Measurements from ENCODE around the gene CCM2.

The CCM2 gene

DNA sequence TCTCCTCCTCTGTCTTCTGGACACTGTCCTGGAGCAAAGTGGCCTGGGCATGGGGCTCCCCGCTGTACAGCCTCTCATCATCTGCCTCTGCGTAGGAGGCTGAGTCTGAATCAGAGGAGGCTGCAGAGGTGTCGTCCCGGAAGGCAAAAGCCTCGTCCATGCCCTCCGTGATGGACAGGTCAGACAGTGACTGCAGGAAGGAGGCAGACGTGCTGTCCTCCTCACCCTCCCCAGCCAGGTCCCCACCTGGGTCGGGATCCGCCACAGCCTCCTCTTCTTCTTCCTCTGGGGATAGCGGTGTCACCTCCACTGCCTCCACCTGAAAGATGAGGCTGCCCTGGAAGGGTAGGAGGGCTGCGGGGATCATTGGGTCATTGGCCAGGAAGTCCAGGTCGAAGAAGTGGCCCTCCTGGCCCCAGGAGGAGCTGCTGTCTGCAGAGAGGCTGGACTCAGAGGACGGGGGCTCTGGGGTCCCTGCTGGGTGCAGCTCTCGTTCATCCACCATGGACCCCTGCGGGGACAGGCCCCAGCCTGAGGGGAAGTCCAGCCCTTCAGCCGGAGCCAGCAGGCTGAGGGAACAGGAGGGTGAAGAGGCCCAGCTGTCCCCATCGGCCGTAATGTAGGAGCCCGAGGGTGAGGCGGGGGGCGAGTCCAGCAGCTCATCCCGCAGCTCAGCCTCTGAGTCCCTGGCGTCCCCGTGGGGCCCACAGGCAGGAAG, 85.1 kb downstream of the CCM2 start:
- TF ChIP-seq, protein P1, sequence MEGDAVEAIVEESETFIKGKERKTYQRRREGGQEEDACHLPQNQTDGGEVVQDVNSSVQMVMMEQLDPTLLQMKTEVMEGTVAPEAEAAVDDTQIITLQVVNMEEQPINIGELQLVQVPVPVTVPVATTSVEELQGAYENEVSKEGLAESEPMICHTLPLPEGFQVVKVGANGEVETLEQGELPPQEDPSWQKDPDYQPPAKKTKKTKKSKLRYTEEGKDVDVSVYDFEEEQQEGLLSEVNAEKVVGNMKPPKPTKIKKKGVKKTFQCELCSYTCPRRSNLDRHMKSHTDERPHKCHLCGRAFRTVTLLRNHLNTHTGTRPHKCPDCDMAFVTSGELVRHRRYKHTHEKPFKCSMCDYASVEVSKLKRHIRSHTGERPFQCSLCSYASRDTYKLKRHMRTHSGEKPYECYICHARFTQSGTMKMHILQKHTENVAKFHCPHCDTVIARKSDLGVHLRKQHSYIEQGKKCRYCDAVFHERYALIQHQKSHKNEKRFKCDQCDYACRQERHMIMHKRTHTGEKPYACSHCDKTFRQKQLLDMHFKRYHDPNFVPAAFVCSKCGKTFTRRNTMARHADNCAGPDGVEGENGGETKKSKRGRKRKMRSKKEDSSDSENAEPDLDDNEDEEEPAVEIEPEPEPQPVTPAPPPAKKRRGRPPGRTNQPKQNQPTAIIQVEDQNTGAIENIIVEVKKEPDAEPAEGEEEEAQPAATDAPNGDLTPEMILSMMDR (IDR thresholded peaks at IDR 0.05; ENCODE audit: borderline replicate concordance, insufficient read depth, low read depth, low read length), result no peak
- no peak overlapping the region for H3K4me3 ChIP-seq (ENCODE audit: low read depth, low read length)

DNA sequence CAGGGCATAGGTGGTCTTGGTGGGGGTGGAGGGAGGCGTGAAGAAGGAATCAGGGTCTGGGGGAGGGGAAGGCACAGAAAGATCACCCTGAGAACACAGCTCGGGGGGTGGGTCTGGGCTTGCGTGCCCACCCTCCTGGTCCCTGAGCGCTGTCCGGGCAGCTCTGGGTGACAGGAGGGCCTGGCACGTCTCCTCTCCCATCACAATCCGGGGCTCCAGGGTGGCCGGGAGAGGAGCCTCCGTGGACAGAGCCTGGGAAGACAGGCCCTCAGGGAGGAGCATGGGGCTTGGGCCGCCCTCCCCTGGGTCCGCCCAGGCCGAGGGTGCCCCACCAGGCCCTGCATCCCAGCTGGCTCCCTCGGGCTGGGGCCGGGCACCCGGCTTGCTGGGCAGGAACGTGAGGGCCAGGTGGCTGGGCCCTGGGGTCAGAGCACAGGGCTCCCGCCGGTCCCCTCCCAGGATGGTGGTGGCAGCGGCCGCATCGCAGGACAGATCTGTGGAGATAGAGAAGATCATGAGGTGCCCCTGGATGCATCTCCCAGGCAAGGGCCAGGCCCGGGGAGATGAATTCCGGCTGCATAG, 85.7 kb downstream of the CCM2 start:
- TF ChIP-seq, protein P1 (IDR thresholded peaks at IDR 0.05; ENCODE audit: borderline replicate concordance, insufficient read depth, low read depth, low read length), result no peak

GRCh38 chr7:45086331-45087065, 86.5 kb downstream of the CCM2 start:
- H3K4me3 ChIP-seq (ENCODE audit: low read depth, low read length), result no peak overlapping the region
- TF ChIP-seq, protein P1 (IDR thresholded peaks at IDR 0.05; ENCODE audit: borderline replicate concordance, insufficient read depth, low read depth, low read length), result no peak

More for the DNA sequence above, 85.7 kb downstream of the CCM2 start:
- H3K4me3 ChIP-seq (ENCODE audit: low read depth, low read length), result no peak overlapping the region

DNA sequence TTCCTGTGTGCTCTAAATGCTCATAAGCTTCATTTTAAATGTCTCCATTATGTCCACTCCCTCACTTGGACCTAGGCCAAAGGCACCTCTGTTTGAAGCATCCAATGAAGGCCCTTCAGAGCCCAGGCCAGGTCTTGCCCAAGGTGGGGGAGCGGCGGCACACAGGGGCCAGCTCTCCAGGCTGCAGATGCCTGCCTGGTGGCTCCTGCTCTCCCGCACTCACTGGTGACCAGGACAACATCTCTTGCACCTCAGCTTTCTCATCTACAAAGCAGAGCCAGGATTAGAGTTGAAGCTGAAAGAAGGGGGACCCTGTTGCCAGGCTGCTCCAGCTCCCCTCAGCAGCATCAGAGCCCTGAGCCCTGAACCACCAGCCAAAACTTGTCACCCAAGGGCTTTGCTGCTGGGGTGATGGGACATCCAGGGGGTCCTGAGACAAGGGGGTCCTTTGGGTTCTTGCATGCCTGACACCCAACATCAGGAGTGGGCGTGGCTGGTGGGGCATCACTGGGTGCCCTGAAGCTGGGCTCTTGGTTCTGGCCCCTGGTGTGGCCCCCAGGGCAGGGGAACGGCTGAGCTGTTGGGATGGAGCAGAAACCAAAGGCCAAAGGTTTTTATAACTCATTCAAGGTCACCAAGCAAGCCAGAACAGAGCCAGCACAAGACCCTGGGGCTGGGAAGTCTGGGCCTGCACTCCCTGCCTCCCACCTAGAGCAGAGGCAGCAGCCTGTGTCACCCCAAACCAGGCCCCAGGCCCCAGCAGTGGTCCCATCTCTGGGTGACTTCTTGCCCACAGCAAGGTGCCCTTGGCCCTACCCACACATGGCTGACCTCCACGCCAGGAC, 87.5 kb downstream of the CCM2 start:
- no peak overlapping the region for H3K4me3 ChIP-seq (ENCODE audit: low read depth, low read length)
- TF ChIP-seq, protein P1 (IDR thresholded peaks at IDR 0.05; ENCODE audit: borderline replicate concordance, insufficient read depth, low read depth, low read length), result no peak

- H3K4me3 ChIP-seq (ENCODE audit: low read depth, low read length), result no peak overlapping the region
- TF ChIP-seq, protein P1 (IDR thresholded peaks at IDR 0.05; ENCODE audit: borderline replicate concordance, insufficient read depth, low read depth, low read length), result no peak
Measured at GRCh38 chr7:45088146-45088701, 88.2 kb downstream of the CCM2 start.

DNA sequence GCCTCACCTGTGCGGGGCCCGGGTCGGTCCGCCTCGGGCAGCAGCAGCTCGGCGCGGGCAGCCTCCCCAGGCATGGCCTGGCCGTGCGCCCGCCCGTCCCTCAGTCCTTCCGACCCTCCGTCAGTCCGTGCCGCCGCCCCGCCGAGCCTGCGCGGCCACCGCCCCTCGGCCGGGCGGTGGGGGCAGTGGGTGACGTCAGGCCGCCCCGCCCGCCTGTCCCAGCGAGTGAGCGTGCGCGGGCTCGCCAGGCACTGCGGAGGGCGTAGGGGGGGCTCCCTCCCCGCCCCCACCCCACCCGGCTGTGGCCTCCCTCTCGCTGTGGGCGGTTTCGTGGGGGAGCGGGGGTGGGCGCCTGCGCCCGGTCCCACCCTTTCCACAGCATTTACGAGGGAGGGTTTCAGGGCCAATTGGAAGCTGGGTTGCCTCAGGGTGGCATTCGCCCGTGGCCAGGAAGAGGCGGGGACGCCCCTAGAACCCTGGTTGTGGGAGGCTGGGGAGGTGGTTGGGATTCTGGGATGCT, 88.9 kb downstream of the CCM2 start, which contains the start of gene NACAD:
Gene NACAD (minus strand): TSS at position 149 of the 520 bp plus-strand sequence. CDS start 75 bp downstream, at position 74.
- TF ChIP-seq, protein P1 (IDR thresholded peaks at IDR 0.05; ENCODE audit: borderline replicate concordance, insufficient read depth, low read depth, low read length), result no peak
- H3K4me3 ChIP-seq (ENCODE audit: low read depth, low read length), result no peak within 1 kb of the TSS

Data from GM12875 (cell line).